GM10248 (cell line): ENCODE data around the gene RPL18A.

Source experiments
- CTCF ChIA-PET: fragments of 300-600 bp; sonication (Branson Sonifier 250); formaldehyde crosslinking; extraction: SDS; loops from one replicate; lab custom pipeline; 2021; ENCODE audit warnings: antibody characterized with exemption; lab: Yijun Ruan, JAX
- POLR2A ChIA-PET: fragments of 350-650 bp; sonication (Branson Sonifier 250); formaldehyde crosslinking; extraction: SDS; loops from one replicate; lab custom pipeline; 2020; ENCODE audit warnings: antibody characterized with exemption; lab: Yijun Ruan, JAX
- DNase-seq: peaks from one replicate; pipeline ENCODE4 v3.0.0; 2012; ENCODE audit errors: extremely low spot score
- TF ChIP-seq, protein P1 (sequence below): IDR thresholded peaks from 2 replicates; pipeline ENCODE4 v1.5.1; 2012; ENCODE audit warnings: mild to moderate bottlenecking, low read depth; ENCODE audit errors: extremely low read depth, missing control alignments, control extremely low read depth

Gene RPL18A

DNA sequence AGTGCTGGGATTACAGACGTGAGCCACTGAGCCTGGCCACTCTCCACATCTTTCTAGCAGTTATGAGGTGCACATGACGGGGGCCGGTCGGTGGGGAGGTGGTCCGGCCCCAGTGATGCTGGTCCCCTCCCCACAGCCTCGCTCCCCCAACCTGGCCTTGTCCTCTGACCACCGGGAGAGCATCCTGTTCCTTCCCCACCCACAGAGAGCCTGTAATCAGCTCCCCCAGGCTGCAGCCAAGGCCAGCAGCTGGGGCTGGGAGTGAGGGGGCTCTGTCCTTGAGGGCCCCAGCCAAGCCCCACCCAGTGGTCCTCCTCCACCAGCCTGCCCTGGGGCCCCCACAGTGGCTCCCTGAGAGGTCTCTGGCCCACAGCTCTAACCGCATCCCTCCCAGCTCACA is 35.4 kb upstream of the RPL18A start:
- ChIA-PET POLR2A (interaction anchor here (0.8 kb wide), 1 partner anchor 28 kb away, joined by 3 read pairs; no protein-coding TSS in a partner anchor), CTCF (interaction anchor here (1.0 to 1.1 kb wide), 2 partner anchors 35 to 328 kb away, joined by 3 read pairs; no protein-coding TSS in a partner anchor)
- DNase-seq: no peak

GRCh38 chr19:17826508-17827056 is 33.1 kb upstream of the RPL18A start:
- POLR2A ChIA-PET: no interaction called here
- no peak for DNase-seq
- CTCF ChIA-PET: no interaction called here
- TF ChIP-seq, protein P1, sequence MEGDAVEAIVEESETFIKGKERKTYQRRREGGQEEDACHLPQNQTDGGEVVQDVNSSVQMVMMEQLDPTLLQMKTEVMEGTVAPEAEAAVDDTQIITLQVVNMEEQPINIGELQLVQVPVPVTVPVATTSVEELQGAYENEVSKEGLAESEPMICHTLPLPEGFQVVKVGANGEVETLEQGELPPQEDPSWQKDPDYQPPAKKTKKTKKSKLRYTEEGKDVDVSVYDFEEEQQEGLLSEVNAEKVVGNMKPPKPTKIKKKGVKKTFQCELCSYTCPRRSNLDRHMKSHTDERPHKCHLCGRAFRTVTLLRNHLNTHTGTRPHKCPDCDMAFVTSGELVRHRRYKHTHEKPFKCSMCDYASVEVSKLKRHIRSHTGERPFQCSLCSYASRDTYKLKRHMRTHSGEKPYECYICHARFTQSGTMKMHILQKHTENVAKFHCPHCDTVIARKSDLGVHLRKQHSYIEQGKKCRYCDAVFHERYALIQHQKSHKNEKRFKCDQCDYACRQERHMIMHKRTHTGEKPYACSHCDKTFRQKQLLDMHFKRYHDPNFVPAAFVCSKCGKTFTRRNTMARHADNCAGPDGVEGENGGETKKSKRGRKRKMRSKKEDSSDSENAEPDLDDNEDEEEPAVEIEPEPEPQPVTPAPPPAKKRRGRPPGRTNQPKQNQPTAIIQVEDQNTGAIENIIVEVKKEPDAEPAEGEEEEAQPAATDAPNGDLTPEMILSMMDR: no peak

More for the DNA sequence above, 35.4 kb upstream of the RPL18A start:
- TF ChIP-seq, protein P1: no peak

DNA sequence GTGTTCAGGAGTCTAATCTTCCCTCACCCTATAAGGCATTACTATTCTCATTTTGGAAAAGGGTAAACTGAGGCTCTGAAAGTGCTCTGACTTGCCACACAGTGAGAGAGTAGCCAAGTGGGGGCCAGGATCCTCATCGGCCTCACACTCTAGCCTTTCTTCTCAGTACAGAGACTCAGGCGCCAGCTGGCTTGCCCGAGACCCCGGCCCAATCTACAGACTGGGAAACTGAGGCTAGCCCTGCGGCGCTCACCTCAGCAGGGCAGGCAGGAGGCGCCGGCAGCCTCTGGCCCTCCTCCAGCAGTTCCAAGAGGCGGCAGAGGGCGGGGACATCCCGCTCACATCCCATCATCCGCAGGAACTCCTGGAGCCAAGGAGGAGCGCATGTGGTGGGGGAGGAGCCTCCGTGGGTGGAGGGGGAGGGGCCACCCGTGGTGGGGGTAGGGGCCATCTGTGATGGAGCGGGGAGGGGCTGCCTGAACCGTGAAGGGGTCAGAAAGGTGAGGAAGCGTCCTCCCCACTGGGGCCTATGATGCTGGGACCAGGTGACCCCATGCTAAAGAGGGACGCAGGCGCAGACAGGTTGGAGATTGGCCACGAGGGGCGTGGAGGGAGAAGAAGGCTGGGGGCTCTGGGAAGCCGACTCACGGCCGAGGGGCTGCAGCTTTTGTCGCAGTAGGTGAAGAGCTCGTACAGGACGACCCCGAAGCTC is 29.7 kb upstream of the RPL18A start:
- POLR2A ChIA-PET: no interaction called here
- TF ChIP-seq, protein P1: no peak
- CTCF ChIA-PET: no interaction called here
- DNase-seq: no peak

- TF ChIP-seq, protein P1: no peak
- ChIA-PET POLR2A (interaction anchor here (0.6 to 0.9 kb wide), 2 partner anchors 8 to 17 kb away, joined by 3 read pairs; no protein-coding TSS in a partner anchor), CTCF (no interaction called here)
- peak; percentile 64 for DNase-seq
Observed at GRCh38 chr19:17830567-17831418, 28.9 kb upstream of the RPL18A start.

DNA sequence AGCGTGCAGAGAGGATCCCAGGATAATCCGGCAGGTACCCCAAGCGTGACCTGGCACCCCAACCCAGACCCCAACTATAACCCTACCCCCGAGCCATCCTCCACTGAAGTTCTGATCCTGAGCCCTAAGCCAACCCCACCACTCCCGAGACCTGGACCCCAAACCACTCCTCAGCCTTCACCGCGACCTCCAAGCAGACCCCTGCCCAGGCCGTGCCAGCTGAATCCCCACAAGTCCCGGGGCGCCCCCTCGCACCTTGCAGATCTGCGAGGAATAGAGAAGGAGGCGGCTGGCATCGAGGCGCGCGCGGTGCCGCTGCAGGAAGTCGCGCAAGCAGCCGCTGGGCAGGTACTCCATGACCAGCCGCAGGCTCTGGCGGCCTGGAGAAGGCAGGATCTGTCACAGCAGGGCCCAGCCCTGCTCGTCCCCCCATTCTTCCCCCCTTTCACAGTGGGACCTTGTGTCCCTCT is 28.3 kb upstream of the RPL18A start:
- POLR2A ChIA-PET: interaction anchor here (0.6 to 0.9 kb wide), 2 partner anchors 9 to 17 kb away, joined by 3 read pairs; no protein-coding TSS in a partner anchor

More for the DNA sequence above, 28.3 kb upstream of the RPL18A start:
- TF ChIP-seq, protein P1: no peak
- CTCF ChIA-PET: no interaction called here
- DNase-seq: no peak
